Measurements from ENCODE around the gene RAB36.

DNA sequence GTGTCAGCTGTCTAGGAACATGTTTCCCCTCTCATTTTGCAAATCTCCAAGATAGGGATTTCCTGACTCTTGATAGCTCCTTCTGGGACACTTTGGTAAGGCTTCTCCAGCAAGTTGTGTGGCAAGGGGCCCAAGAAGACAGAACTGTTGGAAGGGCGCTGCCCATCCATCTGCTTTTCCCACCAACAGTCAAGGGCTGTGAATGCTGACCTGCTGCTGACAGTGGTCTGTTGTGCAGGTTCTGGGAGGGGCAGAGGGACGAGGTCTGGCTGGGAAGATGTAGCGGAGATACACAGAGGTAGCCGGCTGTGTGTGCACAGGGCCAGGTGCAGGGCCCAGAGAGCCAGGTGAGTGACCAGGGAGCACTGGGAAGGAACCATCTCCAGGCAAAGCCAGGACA, 47.3 kb downstream of the RAB36 start:
- TF ChIP-seq, protein P1, sequence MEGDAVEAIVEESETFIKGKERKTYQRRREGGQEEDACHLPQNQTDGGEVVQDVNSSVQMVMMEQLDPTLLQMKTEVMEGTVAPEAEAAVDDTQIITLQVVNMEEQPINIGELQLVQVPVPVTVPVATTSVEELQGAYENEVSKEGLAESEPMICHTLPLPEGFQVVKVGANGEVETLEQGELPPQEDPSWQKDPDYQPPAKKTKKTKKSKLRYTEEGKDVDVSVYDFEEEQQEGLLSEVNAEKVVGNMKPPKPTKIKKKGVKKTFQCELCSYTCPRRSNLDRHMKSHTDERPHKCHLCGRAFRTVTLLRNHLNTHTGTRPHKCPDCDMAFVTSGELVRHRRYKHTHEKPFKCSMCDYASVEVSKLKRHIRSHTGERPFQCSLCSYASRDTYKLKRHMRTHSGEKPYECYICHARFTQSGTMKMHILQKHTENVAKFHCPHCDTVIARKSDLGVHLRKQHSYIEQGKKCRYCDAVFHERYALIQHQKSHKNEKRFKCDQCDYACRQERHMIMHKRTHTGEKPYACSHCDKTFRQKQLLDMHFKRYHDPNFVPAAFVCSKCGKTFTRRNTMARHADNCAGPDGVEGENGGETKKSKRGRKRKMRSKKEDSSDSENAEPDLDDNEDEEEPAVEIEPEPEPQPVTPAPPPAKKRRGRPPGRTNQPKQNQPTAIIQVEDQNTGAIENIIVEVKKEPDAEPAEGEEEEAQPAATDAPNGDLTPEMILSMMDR (IDR thresholded peaks at IDR 0.05), result no peak
- no peak for TF ChIP-seq POLR2A (IDR thresholded peaks at IDR 0.05)

Measured in adrenal gland (tissue), 5 donors.